Mesendoderm (in vitro differentiated cells): Measurements from ENCODE around the gene DAND5.
"Not testable (repeated sequence)": the region's sequence is repeated elsewhere in the genome, so short reads cannot be mapped to it uniquely, and the experiment has no call there.

Source experiments
- DNase-seq: peaks from one replicate; pipeline ENCODE4 v3.0.0; 2013
- H2AK5ac ChIP-seq: 2 replicates; pipeline ENCODE4 v1.6.1; 2013; ENCODE audit warnings: low read length, inconsistent platforms
- H2BK120ac ChIP-seq: 2 replicates; pipeline ENCODE4 v1.6.1; 2013; ENCODE audit warnings: low read depth, mild to moderate bottlenecking, low read length, moderate library complexity, mixed read lengths
- H2BK15ac ChIP-seq: replicated peaks from 2 replicates; pipeline ENCODE4 v1.6.1; 2013; ENCODE audit warnings: low read depth, mild to moderate bottlenecking, moderate library complexity
- H2BK5ac ChIP-seq: 2 replicates; pipeline ENCODE4 v1.6.1; 2013; ENCODE audit warnings: low read length, inconsistent platforms
- H3K18ac ChIP-seq: 2 replicates; pipeline ENCODE4 v1.6.1; 2013; ENCODE audit warnings: mild to moderate bottlenecking, low read length, mixed read lengths
- H3K23ac ChIP-seq: one replicate; pipeline ENCODE4 v1.6.1; 2013; ENCODE audit warnings: low read length
- H3K27ac ChIP-seq: 2 replicates; pipeline ENCODE4 v1.5.1; 2013; ENCODE audit warnings: low read depth, mild to moderate bottlenecking, inconsistent platforms, low read length, moderate library complexity
- H3K27me3 ChIP-seq: 2 replicates; pipeline ENCODE4 v1.6.1; 2013; ENCODE audit warnings: low read length, control low read depth, mild to moderate bottlenecking, inconsistent platforms; ENCODE audit not compliant: insufficient read depth, poor library complexity
- H3K36me3 ChIP-seq: 2 replicates; pipeline ENCODE4 v1.6.1; 2013; ENCODE audit warnings: low read length, inconsistent platforms; ENCODE audit not compliant: control insufficient read depth, insufficient read depth
- H3K4ac ChIP-seq: one replicate; pipeline ENCODE4 v1.6.1; 2013; ENCODE audit warnings: low read depth, mild to moderate bottlenecking, low read length, moderate library complexity
- H3K4me1 ChIP-seq: 2 replicates; pipeline ENCODE4 v1.6.1; 2013; ENCODE audit warnings: low read depth, low read length, inconsistent platforms; ENCODE audit not compliant: control insufficient read depth
- H3K4me2 ChIP-seq: 2 replicates; pipeline ENCODE4 v1.6.1; 2013; ENCODE audit warnings: low read length
- H3K4me3 ChIP-seq: 2 replicates; pipeline ENCODE4 v1.5.1; 2013; ENCODE audit warnings: mild to moderate bottlenecking, low read length
- H3K56ac ChIP-seq: one replicate; pipeline ENCODE4 v1.6.1; 2013; ENCODE audit warnings: low read length
- H3K79me1 ChIP-seq: 2 replicates; pipeline ENCODE4 v1.6.1; 2013; ENCODE audit warnings: low read length, inconsistent platforms
- H3K79me2 ChIP-seq: 2 replicates; pipeline ENCODE4 v1.6.1; 2013; ENCODE audit warnings: mild to moderate bottlenecking, low read length; ENCODE audit not compliant: control insufficient read depth, insufficient read depth
- H3K9ac ChIP-seq: 2 replicates; pipeline ENCODE4 v1.6.1; 2013; ENCODE audit warnings: low read length, inconsistent platforms
- H4K5ac ChIP-seq: one replicate; pipeline ENCODE4 v1.6.1; 2013; ENCODE audit warnings: low read length
- H4K8ac ChIP-seq: one replicate; pipeline ENCODE4 v1.6.1; 2013; ENCODE audit warnings: low read depth, mild to moderate bottlenecking, control low read depth, low read length, moderate library complexity
- WGBS: extraction: QIAGEN DNeasy Blood & Tissue Kit; methylation state at CpG from one replicate; pipeline ENCODE4 v1.1.7; 2013; ENCODE audit warnings: low lambda C conversion rate, missing lambda C conversion rate; ENCODE audit not compliant: insufficient coverage; ENCODE audit errors: extremely low coverage; 5-methylcytosine and 5-hydroxymethylcytosine counted together

DAND5 gene

DNA sequence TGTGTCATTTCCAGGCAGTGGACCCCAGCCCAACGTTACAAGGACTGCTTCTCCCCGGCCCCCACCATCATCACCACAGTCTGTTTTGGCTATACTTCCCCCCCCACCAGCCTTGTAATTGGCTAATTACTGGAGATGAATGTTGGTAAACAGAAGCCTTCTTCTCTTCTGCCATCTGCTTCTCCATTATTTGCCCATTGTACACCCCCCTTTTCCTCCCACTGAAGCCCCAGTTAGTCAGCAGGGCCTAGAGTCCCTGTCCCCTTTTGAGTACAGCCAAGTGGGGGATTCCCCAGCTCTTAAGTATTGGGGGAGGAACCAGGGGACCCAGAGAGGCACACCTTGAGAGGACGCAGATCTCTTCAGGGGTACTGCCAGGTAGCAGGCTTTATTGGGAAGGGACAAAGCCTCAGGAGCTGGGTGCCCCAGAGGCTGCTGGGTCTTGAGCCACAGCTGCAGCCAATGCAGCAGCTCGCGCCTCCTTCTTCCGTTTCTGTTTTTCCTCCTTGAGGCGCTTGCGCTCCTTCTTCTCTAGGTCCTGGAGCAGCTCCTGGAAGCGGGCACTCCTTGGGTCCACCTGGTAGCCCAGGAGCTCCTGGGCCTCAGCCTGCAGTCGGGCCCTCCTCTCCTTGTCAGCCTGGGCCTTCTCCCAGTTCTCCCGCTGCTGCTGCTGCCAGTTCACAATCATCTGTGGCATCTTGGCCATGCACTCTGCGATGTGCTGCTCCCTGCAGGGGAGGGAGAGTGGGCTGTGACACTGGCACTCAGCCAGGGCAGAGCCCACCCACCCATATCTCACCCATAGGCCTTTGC, 15.4 kb upstream of the DAND5 start:
- no peak overlapping the region for H3K27ac ChIP-seq

DNA sequence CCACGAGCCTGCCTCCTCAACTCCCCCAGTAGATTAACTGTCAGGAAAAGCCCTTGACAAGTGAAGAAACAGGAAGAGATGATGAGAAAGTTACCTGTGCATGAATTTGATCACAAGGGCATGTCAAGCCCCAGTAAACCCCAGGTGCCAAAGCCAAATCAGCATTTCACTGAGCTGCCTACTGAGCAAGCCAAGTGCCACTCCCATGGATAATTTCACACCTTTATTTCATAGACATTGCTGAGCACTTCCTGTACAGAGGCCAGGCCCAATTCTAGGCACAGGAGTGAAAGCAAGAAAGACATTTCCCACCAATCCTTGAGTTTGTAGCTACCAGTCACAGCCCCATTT, 14.8 kb upstream of the DAND5 start:
- peaks cover 25% of the 10 kb centered on the region for H3K79me2 ChIP-seq
- H3K36me3 ChIP-seq: peaks cover 9% of the 10 kb centered on the region
- H2AK5ac ChIP-seq: no peak overlapping the region
- no peak overlapping the region for H2BK120ac ChIP-seq
- no peak overlapping the region for H2BK15ac ChIP-seq
- no peak overlapping the region for H4K8ac ChIP-seq
- H3K27me3 ChIP-seq: no peaks in the 10 kb centered on the region
- H3K18ac ChIP-seq: no peak overlapping the region
- H3K79me1 ChIP-seq: peaks cover 9% of the 10 kb centered on the region
- DNase-seq: no peak
- no peak overlapping the region for H3K4ac ChIP-seq
- no peak overlapping the region for H3K23ac ChIP-seq
- no peak overlapping the region for H2BK5ac ChIP-seq
- no peaks in the 10 kb centered on the region for H3K4me1 ChIP-seq
- WGBS: no CpG with 5 or more reads among the region's 1 CpG
- H3K27ac ChIP-seq: no peak overlapping the region
- H3K4me3 ChIP-seq: no peak overlapping the region
- no peak overlapping the region for H4K5ac ChIP-seq
- H3K56ac ChIP-seq: no peak overlapping the region
- no peak overlapping the region for H3K9ac ChIP-seq
- no peak overlapping the region for H3K4me2 ChIP-seq

More for the DNA sequence above, 15.4 kb upstream of the DAND5 start:
- Histone ChIP-seq H3K4me3 (no peak overlapping the region), H3K4me2 (no peak overlapping the region), H3K36me3 (peaks cover 12% of the 10 kb centered on the region), H2BK120ac (no peak overlapping the region), H3K9ac (no peak overlapping the region), H3K23ac (no peak overlapping the region), H3K56ac (no peak overlapping the region), H2BK5ac (no peak overlapping the region), H3K79me1 (peaks cover 9% of the 10 kb centered on the region), H3K4ac (no peak overlapping the region), H3K79me2 (peaks cover 25% of the 10 kb centered on the region), H3K27me3 (no peaks in the 10 kb centered on the region), H3K18ac (no peak overlapping the region), H3K4me1 (no peaks in the 10 kb centered on the region), H4K8ac (no peak overlapping the region), H4K5ac (no peak overlapping the region), H2AK5ac (no peak overlapping the region), H2BK15ac (no peak overlapping the region)
- WGBS: no CpG with 5 or more reads among the region's 12 CpGs
- no peak for DNase-seq

DNA sequence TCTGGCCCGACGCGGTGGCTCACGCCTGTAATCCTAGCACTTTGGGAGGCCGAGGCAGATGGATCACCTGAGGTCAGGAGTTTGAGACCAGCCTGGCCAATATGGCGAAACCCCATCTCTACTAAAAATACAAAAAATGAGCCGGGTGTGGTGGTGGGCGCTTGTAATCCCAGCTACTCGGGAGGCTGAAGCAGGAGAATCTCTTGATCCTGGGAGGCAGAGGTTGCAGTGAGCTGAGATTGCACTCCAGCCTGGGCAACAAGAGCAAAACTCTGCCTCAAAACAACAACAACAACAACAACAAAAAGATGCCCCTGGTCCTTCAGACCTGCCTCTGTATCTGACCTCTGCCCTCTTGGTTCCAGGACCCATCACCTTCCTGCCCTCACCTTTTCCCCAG, 13.8 kb upstream of the DAND5 start:
- not testable (repeated sequence) for H3K36me3 ChIP-seq, H2AK5ac ChIP-seq, H3K4me1 ChIP-seq, H3K23ac ChIP-seq, H4K5ac ChIP-seq, DNase-seq, H3K4me3 ChIP-seq, H3K27ac ChIP-seq, H3K79me1 ChIP-seq, H3K4ac ChIP-seq, H3K18ac ChIP-seq, H2BK5ac ChIP-seq, H4K8ac ChIP-seq, H3K27me3 ChIP-seq, H2BK15ac ChIP-seq, H2BK120ac ChIP-seq
- peak overlapping the region; percentile 96 for H3K56ac ChIP-seq
- H3K79me2 ChIP-seq: peaks cover 25% of the 10 kb centered on the region
- H3K9ac ChIP-seq: peak overlapping the region; percentile 84
- peak overlapping the region; percentile 66 for H3K4me2 ChIP-seq
- no CpG with 5 or more reads among the region's 9 CpGs for WGBS

DNA sequence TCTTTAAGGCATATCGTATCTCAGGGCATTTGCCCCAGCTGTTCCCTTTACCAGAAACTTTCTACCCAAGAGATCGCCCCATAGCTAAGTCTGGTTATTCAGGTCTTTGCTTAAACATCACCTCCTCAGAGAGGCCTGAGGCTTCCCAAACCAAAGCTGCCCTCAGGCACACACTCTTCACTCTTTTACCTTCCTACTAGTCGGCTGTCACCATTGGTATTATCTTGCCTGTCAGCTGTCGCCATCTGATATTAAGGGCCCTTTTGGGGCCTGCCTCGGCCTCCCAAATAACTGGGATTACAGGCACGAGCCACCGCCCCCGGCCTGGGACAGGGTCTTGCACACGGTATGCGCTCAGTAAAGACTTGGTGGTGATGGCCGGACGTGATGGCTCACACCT, 13.4 kb upstream of the DAND5 start:
- Histone ChIP-seq H3K36me3 (peaks cover 7% of the 10 kb centered on the region), H3K4me2 (peak overlapping the region; percentile 66), H3K4me1 (no peaks in the 10 kb centered on the region), H3K27ac (no peak overlapping the region), H3K56ac (peak overlapping the region; percentile 96), H3K4me3 (peak overlapping the region; percentile 28), H2BK15ac (no peak overlapping the region), H4K5ac (no peak overlapping the region), H2AK5ac (no peak overlapping the region), H3K4ac (no peak overlapping the region), H4K8ac (no peak overlapping the region), H3K23ac (no peak overlapping the region), H3K79me2 (peaks cover 25% of the 10 kb centered on the region), H3K18ac (no peak overlapping the region), H3K27me3 (no peaks in the 10 kb centered on the region), H2BK120ac (no peak overlapping the region), H3K79me1 (peaks cover 9% of the 10 kb centered on the region), H2BK5ac (no peak overlapping the region), H3K9ac (peak overlapping the region; percentile 84)
- no peak for DNase-seq
- no CpG with 5 or more reads among the region's 12 CpGs for WGBS

DNA sequence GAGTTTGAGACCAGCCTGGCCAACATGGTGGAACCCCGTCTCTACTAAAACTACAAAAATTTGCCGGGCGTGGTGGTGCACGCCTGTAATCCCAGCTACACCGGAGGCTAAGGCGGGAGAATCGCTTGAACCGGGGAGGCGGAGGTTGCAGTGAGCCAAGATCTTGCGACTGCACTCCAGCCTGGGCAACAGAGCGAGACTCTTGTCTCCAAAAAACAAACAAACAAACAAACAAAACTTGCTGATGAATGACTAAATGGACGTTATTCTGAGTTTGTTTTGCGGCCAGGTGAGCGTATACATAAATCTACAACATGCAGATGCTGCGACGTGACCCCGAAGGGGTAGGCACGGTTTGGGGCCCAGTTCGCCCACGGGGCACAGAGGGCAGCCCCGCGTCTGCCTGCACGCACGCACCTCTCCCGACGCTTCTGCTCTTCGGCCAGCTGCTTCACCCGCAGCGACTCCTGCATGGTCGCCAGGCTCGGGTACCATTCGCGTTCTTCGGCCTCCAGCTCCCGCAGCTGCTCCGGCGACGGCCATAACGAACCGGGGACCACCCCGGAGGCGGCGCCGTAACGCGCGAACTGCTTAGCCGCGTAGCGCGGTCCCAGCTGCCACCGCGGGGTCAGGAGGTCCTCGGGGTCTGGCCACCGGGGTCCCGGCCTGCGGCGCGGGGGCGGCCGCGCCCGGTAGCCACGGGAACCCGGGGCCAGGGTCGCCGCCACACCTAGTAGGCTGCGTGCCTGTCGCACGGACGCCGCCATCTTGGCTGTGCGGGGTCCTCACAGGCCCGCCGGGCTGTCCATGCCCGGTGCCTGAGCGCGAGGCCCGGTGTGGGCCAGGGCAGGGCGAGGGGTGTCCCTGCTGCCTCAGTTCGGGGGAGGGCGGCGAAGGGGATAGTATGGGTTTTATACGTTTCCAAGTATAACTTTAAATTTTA, 12.7 kb upstream of the DAND5 start, which contains the start of gene GADD45GIP1:
Gene GADD45GIP1 (minus strand): TSS at position 778 of the 943 bp plus-strand sequence. CDS start 11 bp downstream, at position 767.
- no peak within 1 kb of the TSS for H4K5ac ChIP-seq
- no peak within 1 kb of the TSS for H2AK5ac ChIP-seq
- peak; percentile 83 for DNase-seq
- H3K18ac ChIP-seq: peak within 1 kb of the TSS; percentile 94
- no peak within 1 kb of the TSS for H2BK15ac ChIP-seq
- peak within 1 kb of the TSS; percentile 84 for H3K9ac ChIP-seq
- H3K4me1 ChIP-seq: no peaks in the 10 kb centered on the region
- no peak within 1 kb of the TSS for H2BK5ac ChIP-seq
- peak within 1 kb of the TSS; percentile 96 for H3K56ac ChIP-seq
- H3K36me3 ChIP-seq: peaks cover 7% of the 10 kb centered on the region
- no peak within 1 kb of the TSS for H2BK120ac ChIP-seq
- no peaks in the 10 kb centered on the region for H3K27me3 ChIP-seq
- WGBS: no CpG with 5 or more reads among the region's 84 CpGs
- peak within 1 kb of the TSS; percentile 99 for H3K4ac ChIP-seq
- peaks cover 9% of the 10 kb centered on the region for H3K79me1 ChIP-seq
- H4K8ac ChIP-seq: peak within 1 kb of the TSS; percentile 98
- H3K23ac ChIP-seq: peak within 1 kb of the TSS; percentile 91
- peak within 1 kb of the TSS; percentile 69 for H3K4me3 ChIP-seq
- H3K4me2 ChIP-seq: peak within 1 kb of the TSS; percentile 66
- peak within 1 kb of the TSS; percentile 60 for H3K27ac ChIP-seq
- H3K79me2 ChIP-seq: peaks cover 25% of the 10 kb centered on the region
